Liver (tissue), 9 donors: ENCODE results near the gene MAPK4. TPM values are rescaled to one million over a fixed set of nuclear protein-coding genes. Genes with fewer than 3 reads are reported as not detected.
A peak's percentile ranks its signal among the peaks of the same experiment; 100 is the strongest.

ENCODE experiments used
- DNase-seq: peaks from one replicate; pipeline ENCODE4 v3.0.0-alpha.2; 2017; ENCODE audit warnings: low spot score
- H3K27ac ChIP-seq, 2 donors: one replicate each; pipeline ENCODE4 v1.7.0; 2013; ENCODE audit warnings: inconsistent platforms in 2 of 2, low read length in 2 of 2, control low read depth in 1 of 2, low read depth in 1 of 2, mild to moderate bottlenecking in 1 of 2
- H3K27me3 ChIP-seq, 4 donors: one replicate each; pipeline versions ENCODE4 v1.6.1 to v1.7.0; 2013; ENCODE audit warnings: low read length in 3 of 4, inconsistent platforms in 1 of 4, mild to moderate bottlenecking in 1 of 4, moderate library complexity in 1 of 4; ENCODE audit not compliant: control insufficient read depth in 4 of 4, insufficient read depth in 4 of 4
- H3K36me3 ChIP-seq, 4 donors: one replicate each; pipeline versions ENCODE4 v1.6.1 to v1.7.0; 2013; ENCODE audit warnings: low read length in 3 of 4, mild to moderate bottlenecking in 3 of 4, low read depth in 1 of 4, moderate library complexity in 1 of 4; ENCODE audit not compliant: control insufficient read depth in 4 of 4, insufficient read depth in 3 of 4
- H3K4me1 ChIP-seq, 4 donors: one replicate each; pipeline versions ENCODE4 v1.6.1 to v1.7.0; 2013; ENCODE audit warnings: low read length in 3 of 4, mild to moderate bottlenecking in 3 of 4, moderate library complexity in 1 of 4; ENCODE audit not compliant: control insufficient read depth in 4 of 4, insufficient read depth in 4 of 4
- H3K4me3 ChIP-seq, 3 donors: one replicate each; pipeline versions ENCODE4 v1.6.1 to v1.7.0; 2013; ENCODE audit warnings: low read length in 3 of 3, control low read depth in 1 of 3, low read depth in 1 of 3, mild to moderate bottlenecking in 1 of 3
- H3K9ac ChIP-seq, 2 donors: one replicate each; pipeline ENCODE4 v1.7.0; 2013; ENCODE audit warnings: low read length in 2 of 2, mild to moderate bottlenecking in 2 of 2, moderate library complexity in 2 of 2, control low read depth in 1 of 2, low read depth in 1 of 2
- H3K9me3 ChIP-seq, 4 donors: one replicate each; pipeline versions ENCODE4 v1.6.1 to v1.7.0; 2013; ENCODE audit warnings: low read length in 3 of 4; ENCODE audit not compliant: control insufficient read depth in 4 of 4
- ATF3 ChIP-seq: IDR thresholded peaks from 2 replicates; pipeline ENCODE4 v1.6.1; 2016; ENCODE audit warnings: antibody characterized with exemption
- CTCF ChIP-seq: fragments of 150-350 bp; IDR thresholded peaks from 2 replicates; pipeline ENCODE4 v1.5.1; 2017; ENCODE audit warnings: improper control_type of control experiment, low read depth, low read length; ENCODE audit not compliant: missing input control
- HNF4A ChIP-seq, 2 donors: conservative IDR thresholded peaks; 2 replicates each; pipeline ENCODE4 v1.6.1; 2016; ENCODE audit warnings: antibody characterized with exemption in 2 of 2, mild to moderate bottlenecking in 2 of 2
- HNF4G ChIP-seq: IDR thresholded peaks from 2 replicates; pipeline ENCODE4 v1.6.1; 2016; ENCODE audit warnings: antibody characterized with exemption
- MAX ChIP-seq: IDR thresholded peaks from 2 replicates; pipeline ENCODE4 v1.6.1; 2016; ENCODE audit warnings: antibody characterized with exemption
- RAD21 ChIP-seq, 2 donors: IDR thresholded peaks; 2 replicates each; pipeline ENCODE4 v1.6.1; 2016; ENCODE audit warnings: antibody characterized with exemption in 2 of 2, mild to moderate bottlenecking in 2 of 2
- REST ChIP-seq: IDR thresholded peaks from 2 replicates; pipeline ENCODE4 v1.6.1; 2016; ENCODE audit warnings: antibody characterized with exemption, mild to moderate bottlenecking
- RXRA ChIP-seq, 2 donors: IDR thresholded peaks; 2 replicates each; pipeline ENCODE4 v1.6.1; 2017 to 2018; ENCODE audit warnings: antibody characterized with exemption in 2 of 2, mild to moderate bottlenecking in 1 of 2
- YY1 ChIP-seq: IDR thresholded peaks from 2 replicates; pipeline ENCODE4 v1.6.1; 2016; ENCODE audit warnings: antibody characterized with exemption, mild to moderate bottlenecking
- WGBS: extraction: QIAGEN DNeasy Blood & Tissue Kit; methylation state at CpG from one replicate; pipeline ENCODE4 v1.1.7; 2013; 5-methylcytosine and 5-hydroxymethylcytosine counted together
- polyA plus RNA-seq, 2 donors: library from polyadenylated mRNA; stranded (reverse) in 1 of 2; unstranded in 1 of 2; fragments of 200-250 nt in 1 of 2; fragments of >200 nt in 1 of 2; fragmentation: Nextera tagmentation in 1 of 2; extraction: Ambion mirVana in 1 of 2; gene quantifications; one replicate each; pipeline versions ENCODE4 v1.2.1 to v1.2.3, GENCODE V29; 2013 to 2015
- total RNA-seq, 2 donors: library from RNA; depleted of rRNA; stranded (reverse); fragments of >200 nt; gene quantifications; one replicate each; pipeline ENCODE4 v1.2.3, GENCODE V29; 2014
- donor health status: healthy.
- donor health status: healthy.
- donor health status: healthy.
- donor health status: healthy.
- donor health status: healthy.

MAPK4 gene
- total and polyA plus RNA-seq, 4 donors: under 0.01 to 4.9 (median 1.5) TPM

GRCh38 chr18:50644146-50644545 lies 84.3 kb downstream of the MAPK4 start:
- no peak overlapping the region for H3K27ac ChIP-seq
- H3K9me3 ChIP-seq: no peaks in the 10 kb centered on the region
- H3K4me1 ChIP-seq: no peaks in the 10 kb centered on the region
- no peak for TF ChIP-seq MAX
- TF ChIP-seq HNF4A (conservative IDR thresholded peaks at IDR 0.05): no peak
- no peak for TF ChIP-seq RXRA (IDR thresholded peaks at IDR 0.05)
- no peak for TF ChIP-seq ATF3
- TF ChIP-seq RAD21 (IDR thresholded peaks at IDR 0.05): no peak
- no peak for DNase-seq
- no peaks in the 10 kb centered on the region for H3K36me3 ChIP-seq
- 88% methylated on average over 1 of the region's 1 CpG for WGBS
- no peaks in the 10 kb centered on the region for H3K27me3 ChIP-seq
- no peak overlapping the region for H3K4me3 ChIP-seq
- no peak overlapping the region for H3K9ac ChIP-seq

- no peak for DNase-seq
- H3K4me1 ChIP-seq: no peaks in the 10 kb centered on the region
Measured at GRCh38 chr18:50644807-50645206, 84.9 kb downstream of the MAPK4 start.

More at GRCh38 chr18:50644807-50645206, 84.9 kb downstream of the MAPK4 start:
- Histone ChIP-seq H3K9ac (no peak overlapping the region), H3K9me3 (no peaks in the 10 kb centered on the region), H3K36me3 (no peaks in the 10 kb centered on the region), H3K4me3 (no peak overlapping the region), H3K27ac (no peak overlapping the region), H3K27me3 (no peaks in the 10 kb centered on the region)
- no peak for TF ChIP-seq REST
- no peak for TF ChIP-seq HNF4G
- TF ChIP-seq CTCF: peak; percentile 28
- TF ChIP-seq MAX: no peak
- no peak for TF ChIP-seq HNF4A (conservative IDR thresholded peaks at IDR 0.05)
- TF ChIP-seq RAD21 (IDR thresholded peaks at IDR 0.05): peak; percentile 54 to 76
- no peak for TF ChIP-seq YY1
- WGBS: 69% methylated on average over 10 of the region's 10 CpGs
